PFSK-1 (cell line): ENCODE results near the gene MMP26. TPM values are rescaled to one million over a fixed set of nuclear protein-coding genes. Genes with fewer than 3 reads are reported as not detected.

Source experiments
- FOXP2 ChIP-seq: optimal IDR thresholded peaks from 2 replicates; pipeline ENCODE3; 2011; ENCODE audit warnings: borderline replicate concordance, control low read depth, inconsistent platforms; ENCODE audit not compliant: insufficient read depth; ENCODE audit errors: extremely low read length, extremely low read depth
- POLR2AphosphoS5 ChIP-seq: IDR thresholded peaks from 2 replicates; pipeline ENCODE4 v1.6.1; 2012; ENCODE audit warnings: low read depth, mild to moderate bottlenecking, control low read depth, low read length, moderate library complexity
- REST ChIP-seq, 2 experiments: IDR thresholded peaks; 2 replicates each; pipeline versions ENCODE4 v1.6.1 to v1.8.0; 2011 to 2012; ENCODE audit warnings: low read depth in 2 of 2, low read length in 2 of 2, control low read depth in 1 of 2, inconsistent platforms in 1 of 2, mild to moderate bottlenecking in 1 of 2, moderate library complexity in 1 of 2; ENCODE audit not compliant: insufficient read depth in 1 of 2
- SIN3A ChIP-seq: IDR thresholded peaks from 2 replicates; pipeline ENCODE4 v1.6.1; 2012; ENCODE audit warnings: mild to moderate bottlenecking, low read length, moderate library complexity, borderline replicate concordance; ENCODE audit not compliant: insufficient read depth
- TAF1 ChIP-seq: IDR thresholded peaks from 2 replicates; pipeline ENCODE4 v1.6.1; 2012; ENCODE audit warnings: low read length, control low read depth, borderline replicate concordance; ENCODE audit not compliant: insufficient read depth
- polyA plus RNA-seq: library from polyadenylated mRNA; unstranded; fragments of >200 nt; gene quantifications from one replicate; pipeline ENCODE4 v1.2.1, GENCODE V29; 2012; ENCODE audit warnings: low read depth, missing spikeins; ENCODE audit not compliant: insufficient read length

MMP26 gene
- not detected for polyA plus RNA-seq

- TF ChIP-seq SIN3A = no peak
- no peak for TF ChIP-seq TAF1
- no peak for TF ChIP-seq FOXP2
- no peak for TF ChIP-seq REST (IDR thresholded peaks at IDR 0.05; ENCODE audit: insufficient read depth in 1 of 2, low read depth in 2 of 2, low read length in 2 of 2)
- no peak for TF ChIP-seq POLR2AphosphoS5
Observed at GRCh38 chr11:4704054-4704789, at the start of gene MMP26. Gene MMP26, plus strand, starts transcription at chr11:4704784.

- TF ChIP-seq FOXP2 (no peak), POLR2AphosphoS5 (no peak), SIN3A (no peak), TAF1 (no peak), REST (IDR thresholded peaks at IDR 0.05; ENCODE audit: insufficient read depth in 1 of 2, low read depth in 2 of 2, low read length in 2 of 2) (no peak)
Observed at GRCh38 chr11:4658629-4659445, 45.7 kb upstream of the MMP26 start.

GRCh38 chr11:4662876-4663275 lies 41.7 kb upstream of the MMP26 start:
- no peak for TF ChIP-seq REST (IDR thresholded peaks at IDR 0.05; ENCODE audit: insufficient read depth in 1 of 2, low read depth in 2 of 2, low read length in 2 of 2)
- no peak for TF ChIP-seq SIN3A
- no peak for TF ChIP-seq POLR2AphosphoS5
- no peak for TF ChIP-seq FOXP2
- no peak for TF ChIP-seq TAF1

GRCh38 chr11:4664183-4664582 lies 40.4 kb upstream of the MMP26 start:
- TF ChIP-seq TAF1 (no peak), SIN3A (no peak), POLR2AphosphoS5 (no peak), REST (IDR thresholded peaks at IDR 0.05; ENCODE audit: insufficient read depth in 1 of 2, low read depth in 2 of 2, low read length in 2 of 2) (no peak), FOXP2 (no peak)
